ENCODE data around the gene NAA30.

The NAA30 gene

GRCh38 chr14:57420033-57420432 is 29.6 kb downstream of the NAA30 start:
- Histone ChIP-seq H3K4me3 (no peak overlapping the region), H3K9ac (ENCODE audit: insufficient read length) (no peak overlapping the region), H3K9me3 (ENCODE audit: low read depth, low read length) (no peaks in the 10 kb centered on the region), H3K27ac (no peak overlapping the region), H3K36me3 (ENCODE audit: insufficient read depth, low read length) (no peaks in the 10 kb centered on the region)
- TF ChIP-seq EZH2 (IDR thresholded peaks at IDR 0.05): no peak
- no peak for TF ChIP-seq POLR2AphosphoS5 (IDR thresholded peaks at IDR 0.05; ENCODE audit: borderline replicate concordance, low read depth, low read length)
- no peak for TF ChIP-seq FOXP2 (optimal IDR thresholded peaks at IDR 0.05; ENCODE audit: control extremely low read depth, extremely low read length, insufficient read depth)
- no peak for DNase-seq (ENCODE audit: low read depth, low spot score)

- Histone ChIP-seq H3K4me3 (no peak overlapping the region), H3K36me3 (ENCODE audit: insufficient read depth, low read length) (no peaks in the 10 kb centered on the region), H3K9me3 (ENCODE audit: low read depth, low read length) (no peaks in the 10 kb centered on the region), H3K9ac (ENCODE audit: insufficient read length) (no peak overlapping the region), H3K27ac (no peak overlapping the region)
- no peak for DNase-seq (ENCODE audit: low read depth, low spot score)
- TF ChIP-seq POLR2AphosphoS5 (IDR thresholded peaks at IDR 0.05; ENCODE audit: borderline replicate concordance, low read depth, low read length): no peak
- no peak for TF ChIP-seq FOXP2 (optimal IDR thresholded peaks at IDR 0.05; ENCODE audit: control extremely low read depth, extremely low read length, insufficient read depth)
- TF ChIP-seq EZH2 (IDR thresholded peaks at IDR 0.05): no peak
Measured at GRCh38 chr14:57420986-57421385, 30.6 kb downstream of the NAA30 start.

GRCh38 chr14:57435923-57436322 is 45.5 kb downstream of the NAA30 start:
- TF ChIP-seq EZH2 (IDR thresholded peaks at IDR 0.05): no peak

GRCh38 chr14:57461777-57462320 is 71.5 kb downstream of the NAA30 start:
- H3K27ac ChIP-seq: no peak overlapping the region
- no peak overlapping the region for H3K4me3 ChIP-seq
- no peak for DNase-seq (ENCODE audit: low read depth, low spot score)
- H3K9me3 ChIP-seq (ENCODE audit: low read depth, low read length): no peaks in the 10 kb centered on the region
- TF ChIP-seq FOXP2 (optimal IDR thresholded peaks at IDR 0.05; ENCODE audit: control extremely low read depth, extremely low read length, insufficient read depth) (no peak), POLR2AphosphoS5 (IDR thresholded peaks at IDR 0.05; ENCODE audit: borderline replicate concordance, low read depth, low read length) (no peak), EZH2 (IDR thresholded peaks at IDR 0.05) (no peak)
- no peak overlapping the region for H3K9ac ChIP-seq (ENCODE audit: insufficient read length)
- H3K36me3 ChIP-seq (ENCODE audit: insufficient read depth, low read length): no peaks in the 10 kb centered on the region

More at GRCh38 chr14:57435923-57436322, 45.5 kb downstream of the NAA30 start:
- no peaks in the 10 kb centered on the region for H3K9me3 ChIP-seq (ENCODE audit: low read depth, low read length)
- H3K36me3 ChIP-seq (ENCODE audit: insufficient read depth, low read length): no peaks in the 10 kb centered on the region
- H3K9ac ChIP-seq (ENCODE audit: insufficient read length): no peak overlapping the region
- H3K4me3 ChIP-seq: no peak overlapping the region
- no peak overlapping the region for H3K27ac ChIP-seq
- no peak for DNase-seq (ENCODE audit: low read depth, low spot score)

GRCh38 chr14:57462551-57462950 is 72.2 kb downstream of the NAA30 start:
- TF ChIP-seq EZH2 (IDR thresholded peaks at IDR 0.05) (no peak), POLR2AphosphoS5 (IDR thresholded peaks at IDR 0.05; ENCODE audit: borderline replicate concordance, low read depth, low read length) (no peak), FOXP2 (optimal IDR thresholded peaks at IDR 0.05; ENCODE audit: control extremely low read depth, extremely low read length, insufficient read depth) (no peak)
- H3K9me3 ChIP-seq (ENCODE audit: low read depth, low read length): no peaks in the 10 kb centered on the region
- H3K36me3 ChIP-seq (ENCODE audit: insufficient read depth, low read length): no peaks in the 10 kb centered on the region
- no peak overlapping the region for H3K9ac ChIP-seq (ENCODE audit: insufficient read length)
- no peak for DNase-seq (ENCODE audit: low read depth, low spot score)
- H3K4me3 ChIP-seq: no peak overlapping the region
- H3K27ac ChIP-seq: no peak overlapping the region

GRCh38 chr14:57464008-57464730 is 73.8 kb downstream of the NAA30 start:
- H3K9me3 ChIP-seq (ENCODE audit: low read depth, low read length): no peaks in the 10 kb centered on the region
- TF ChIP-seq POLR2AphosphoS5 (IDR thresholded peaks at IDR 0.05; ENCODE audit: borderline replicate concordance, low read depth, low read length) (no peak), EZH2 (IDR thresholded peaks at IDR 0.05) (no peak), FOXP2 (optimal IDR thresholded peaks at IDR 0.05; ENCODE audit: control extremely low read depth, extremely low read length, insufficient read depth) (no peak)
- H3K27ac ChIP-seq: no peak overlapping the region
- no peak overlapping the region for H3K4me3 ChIP-seq
- no peaks in the 10 kb centered on the region for H3K36me3 ChIP-seq (ENCODE audit: insufficient read depth, low read length)
- no peak for DNase-seq (ENCODE audit: low read depth, low spot score)
- no peak overlapping the region for H3K9ac ChIP-seq (ENCODE audit: insufficient read length)

Data from SK-N-MC (cell line).